Neural progenitor cell (in vitro differentiated cells): Measurements from ENCODE around the gene MVD. TPM values are rescaled to one million over a fixed set of nuclear protein-coding genes. Genes with fewer than 3 reads are reported as not detected.

ENCODE experiments used
- DNase-seq: peaks from one replicate; pipeline ENCODE4 v3.0.0-alpha.2; 2016; ENCODE audit warnings: low spot score
- H2AFZ ChIP-seq: fragments of 200-600 bp; sonication (generic); replicated peaks from 2 replicates; pipeline ENCODE4 v1.6.1; 2016; ENCODE audit warnings: antibody characterized with exemption
- H3F3A ChIP-seq: fragments of 200-600 bp; sonication (generic); 2 replicates; pipeline ENCODE4 v1.6.1; 2016; ENCODE audit warnings: antibody characterized with exemption, low read depth
- H3K27ac ChIP-seq: fragments of 200-600 bp; sonication (generic); 2 replicates; pipeline ENCODE4 v1.5.1; 2016; ENCODE audit warnings: mild to moderate bottlenecking
- H3K27me3 ChIP-seq: fragments of 200-600 bp; sonication (generic); 2 replicates; pipeline ENCODE4 v1.6.1; 2016; ENCODE audit warnings: mild to moderate bottlenecking, moderate library complexity
- H3K36me3 ChIP-seq: fragments of 200-600 bp; sonication (generic); 2 replicates; pipeline ENCODE4 v1.5.1; 2016
- H3K4me1 ChIP-seq: fragments of 200-600 bp; sonication (generic); 2 replicates; pipeline ENCODE4 v1.6.1; 2016; ENCODE audit warnings: mixed run types
- H3K4me2 ChIP-seq: fragments of 200-600 bp; sonication (generic); 2 replicates; pipeline ENCODE4 v1.6.1; 2016
- H3K4me3 ChIP-seq: fragments of 200-600 bp; sonication (generic); 2 replicates; pipeline ENCODE4 v1.5.1; 2016
- H3K79me2 ChIP-seq: fragments of 200-600 bp; sonication (generic); 2 replicates; pipeline ENCODE4 v1.6.1; 2016; ENCODE audit warnings: low read depth
- H3K9ac ChIP-seq: fragments of 200-600 bp; sonication (generic); 2 replicates; pipeline ENCODE4 v1.6.1; 2016
- H3K9me3 ChIP-seq: fragments of 200-600 bp; sonication (generic); 2 replicates; pipeline ENCODE4 v1.5.1; 2016; ENCODE audit warnings: low read depth
- H4K20me1 ChIP-seq: fragments of 200-600 bp; sonication (generic); 2 replicates; pipeline ENCODE4 v1.6.1; 2016; ENCODE audit warnings: low read depth
- H3K27ac Mint-ChIP-seq: 3 replicates; pipeline ENCODE4 v1.8.0; 2021; ENCODE audit warnings: mixed read lengths
- H3K27me3 Mint-ChIP-seq: 2 replicates; pipeline ENCODE4 v1.8.0; 2022; ENCODE audit warnings: low read depth, mild to moderate bottlenecking, inconsistent platforms, moderate library complexity, mixed read lengths; ENCODE audit not compliant: insufficient read depth
- H3K36me3 Mint-ChIP-seq: 3 replicates; pipeline ENCODE4 v1.8.0; 2021; ENCODE audit warnings: mixed read lengths
- H3K4me1 Mint-ChIP-seq: 3 replicates; pipeline ENCODE4 v1.8.0; 2021; ENCODE audit warnings: mixed read lengths
- H3K4me3 Mint-ChIP-seq: 3 replicates; pipeline ENCODE4 v1.8.0; 2021; ENCODE audit warnings: mild to moderate bottlenecking, moderate library complexity, mixed read lengths
- H3K9me3 Mint-ChIP-seq: 3 replicates; pipeline ENCODE4 v1.8.0; 2020; ENCODE audit warnings: mixed read lengths
- CTCF ChIP-seq: fragments of 200-600 bp; sonication (generic); IDR thresholded peaks from 2 replicates; pipeline ENCODE4 v1.5.1; 2017; ENCODE audit warnings: antibody characterized with exemption, mild to moderate bottlenecking
- EZH2 ChIP-seq: fragments of 200-600 bp; sonication (generic); IDR thresholded peaks from 2 replicates; pipeline ENCODE4 v1.6.1; 2017; ENCODE audit warnings: antibody characterized with exemption, mild to moderate bottlenecking, moderate library complexity
- EZH2phosphoT487 ChIP-seq: fragments of 200-600 bp; sonication (generic); IDR thresholded peaks from 2 replicates; pipeline ENCODE4 v1.6.1; 2017; ENCODE audit warnings: antibody characterized with exemption
- total RNA-seq: library from RNA; depleted of rRNA; stranded (reverse); fragments of >200 nt; gene quantifications from 2 replicates; pipeline ENCODE4 v1.2.3, GENCODE V29; 2015; ENCODE audit warnings: low replicate concordance

MVD gene
- total RNA-seq, 1 donor from 2014 or later, result 12.7 TPM

- H3F3A ChIP-seq, result peaks cover 6% of the 10 kb centered on the region
- no peak overlapping the region for H3K4me3 Mint-ChIP-seq
- peaks cover 14% of the 10 kb centered on the region for H3K4me1 Mint-ChIP-seq
- no peak overlapping the region for H3K27ac Mint-ChIP-seq
- no peak overlapping the region for H3K4me2 ChIP-seq
- H3K9me3 Mint-ChIP-seq, result no peaks in the 10 kb centered on the region
- H3K4me3 ChIP-seq, result no peak overlapping the region
- TF ChIP-seq EZH2phosphoT487 (no peak), CTCF (no peak), EZH2 (no peak)
- H3K79me2 ChIP-seq, result peaks cover 9% of the 10 kb centered on the region
- H3K27me3 Mint-ChIP-seq, result peaks cover 7% of the 10 kb centered on the region
- no peak overlapping the region for H3K9ac ChIP-seq
- H2AFZ ChIP-seq, result no peak overlapping the region
- peaks cover 25% of the 10 kb centered on the region for H4K20me1 ChIP-seq
- peaks cover 10% of the 10 kb centered on the region for H3K4me1 ChIP-seq
- peaks cover 2% of the 10 kb centered on the region for H3K36me3 Mint-ChIP-seq
- H3K9me3 ChIP-seq, result no peaks in the 10 kb centered on the region
- no peak for DNase-seq
- no peaks in the 10 kb centered on the region for H3K27me3 ChIP-seq
- H3K36me3 ChIP-seq, result no peaks in the 10 kb centered on the region
- H3K27ac ChIP-seq, result no peak overlapping the region
Measured at GRCh38 chr16:88653596-88654362, 9.1 kb downstream of the MVD start.

- Histone ChIP-seq H3K4me2 (no peak overlapping the region), H3K27me3 (no peaks in the 10 kb centered on the region), H4K20me1 (peaks cover 26% of the 10 kb centered on the region), H2AFZ (no peak overlapping the region), H3K79me2 (peaks cover 8% of the 10 kb centered on the region), H3K9me3 (no peaks in the 10 kb centered on the region), H3K4me3 (no peak overlapping the region), H3K9ac (no peak overlapping the region), H3K27ac (no peak overlapping the region), H3K36me3 (no peaks in the 10 kb centered on the region), H3K4me1 (peaks cover 10% of the 10 kb centered on the region), H3F3A (peaks cover 6% of the 10 kb centered on the region)
- peaks cover 2% of the 10 kb centered on the region for H3K36me3 Mint-ChIP-seq
- no peak overlapping the region for H3K27ac Mint-ChIP-seq
- DNase-seq, result no peak
- H3K4me1 Mint-ChIP-seq, result peaks cover 14% of the 10 kb centered on the region
- TF ChIP-seq EZH2phosphoT487 (no peak), CTCF (no peak), EZH2 (no peak)
- H3K4me3 Mint-ChIP-seq, result no peak overlapping the region
- H3K9me3 Mint-ChIP-seq, result no peaks in the 10 kb centered on the region
- peaks cover 7% of the 10 kb centered on the region for H3K27me3 Mint-ChIP-seq
Measured at GRCh38 chr16:88653101-88653500, 9.8 kb downstream of the MVD start.

GRCh38 chr16:88652762-88653063 lies 10.2 kb downstream of the MVD start:
- Histone ChIP-seq H3K4me3 (no peak overlapping the region), H3K9ac (no peak overlapping the region), H2AFZ (no peak overlapping the region), H4K20me1 (peaks cover 23% of the 10 kb centered on the region), H3K36me3 (no peaks in the 10 kb centered on the region), H3K27ac (no peak overlapping the region), H3K27me3 (no peaks in the 10 kb centered on the region), H3K9me3 (no peaks in the 10 kb centered on the region), H3K4me2 (no peak overlapping the region), H3K79me2 (peaks cover 8% of the 10 kb centered on the region), H3K4me1 (peaks cover 10% of the 10 kb centered on the region), H3F3A (peaks cover 6% of the 10 kb centered on the region)
- Mint-ChIP-seq H3K27ac (no peak overlapping the region), H3K9me3 (no peaks in the 10 kb centered on the region), H3K36me3 (peaks cover 2% of the 10 kb centered on the region), H3K4me1 (peaks cover 14% of the 10 kb centered on the region), H3K27me3 (peaks cover 7% of the 10 kb centered on the region), H3K4me3 (no peak overlapping the region)
- no peak for TF ChIP-seq CTCF
- TF ChIP-seq EZH2, result no peak
- TF ChIP-seq EZH2phosphoT487, result no peak
- no peak for DNase-seq
